GM18873 (cell line): Measurements from ENCODE around the gene CDH13.

ENCODE experiments used
- ATAC-seq: cut with Tn5 transposase; IDR thresholded peaks from one replicate; pipeline ENCODE4 v1.9.1; 2021; ENCODE audit warnings: mild to moderate bottlenecking, moderate library complexity, moderate number of reproducible peaks; ENCODE audit not compliant: unreplicated experiment, low FRiP score

Gene CDH13

DNA sequence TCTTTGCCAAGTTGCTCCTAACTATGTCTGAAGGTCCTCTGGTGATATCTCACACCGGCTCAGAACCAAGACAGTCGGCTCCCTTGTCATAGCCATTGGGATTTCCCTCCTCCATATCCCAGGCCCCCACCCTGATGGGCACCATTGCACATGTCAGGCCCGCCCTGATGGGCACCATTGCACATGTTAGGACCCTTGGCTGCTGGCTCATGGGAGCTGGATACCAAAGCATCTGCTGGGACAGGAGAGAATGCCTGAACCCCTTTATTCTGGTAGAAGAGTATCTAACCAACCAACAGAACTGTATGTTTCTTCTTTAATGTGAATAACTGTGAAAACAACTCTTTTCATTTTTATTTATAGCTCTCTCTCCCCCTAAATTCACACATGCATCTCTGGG lies 726.5 kb downstream of the CDH13 start:
- ATAC-seq: no peak

- ATAC-seq: no peak
These were observed 727.2 kb downstream of the CDH13 start for GRCh38 chr16:83354015-83354414.

GRCh38 chr16:83355570-83356218 lies 728.9 kb downstream of the CDH13 start:
- no peak for ATAC-seq

DNA sequence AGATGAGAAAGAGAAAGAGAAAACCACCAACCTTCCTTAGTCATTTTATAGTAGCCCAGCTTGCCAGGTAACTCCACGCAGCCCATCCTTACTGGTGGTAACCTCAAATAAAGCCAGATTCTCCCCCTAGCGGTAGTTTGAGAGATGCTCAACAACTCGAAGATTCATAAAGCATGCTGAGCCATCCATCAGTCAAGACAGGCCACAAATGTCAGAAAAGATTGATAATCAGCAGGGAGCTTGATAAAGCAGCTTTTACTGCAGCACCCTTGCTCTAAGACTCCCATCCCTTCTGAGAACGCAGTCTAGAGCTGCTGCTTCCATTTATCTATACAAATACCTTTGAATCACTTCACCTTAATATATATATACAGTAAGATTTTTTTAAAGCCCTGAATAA lies 729.5 kb downstream of the CDH13 start:
- no peak for ATAC-seq

GRCh38 chr16:83356986-83357385 lies 730.2 kb downstream of the CDH13 start:
- no peak for ATAC-seq

GRCh38 chr16:83363521-83363920 lies 736.8 kb downstream of the CDH13 start:
- no peak for ATAC-seq

DNA sequence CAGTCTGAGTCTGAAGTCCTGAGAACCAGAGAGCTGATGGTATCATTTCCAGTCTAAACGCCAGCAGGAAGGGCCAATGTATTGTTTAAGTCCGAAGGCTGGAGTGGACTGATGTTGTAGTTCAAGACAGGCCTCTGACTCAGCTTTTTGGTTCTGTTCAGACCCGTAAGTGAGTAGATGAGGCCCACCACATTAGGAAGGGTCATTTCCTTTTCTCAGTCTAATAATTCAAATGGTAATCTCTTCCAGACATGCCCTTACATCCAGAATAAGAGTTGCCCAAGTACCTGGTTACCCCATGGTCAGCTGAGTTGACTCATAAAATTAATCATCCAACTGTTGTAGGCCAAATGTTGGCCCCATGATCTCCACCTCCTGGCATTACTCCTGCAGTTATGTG lies 738.4 kb downstream of the CDH13 start:
- no peak for ATAC-seq

DNA sequence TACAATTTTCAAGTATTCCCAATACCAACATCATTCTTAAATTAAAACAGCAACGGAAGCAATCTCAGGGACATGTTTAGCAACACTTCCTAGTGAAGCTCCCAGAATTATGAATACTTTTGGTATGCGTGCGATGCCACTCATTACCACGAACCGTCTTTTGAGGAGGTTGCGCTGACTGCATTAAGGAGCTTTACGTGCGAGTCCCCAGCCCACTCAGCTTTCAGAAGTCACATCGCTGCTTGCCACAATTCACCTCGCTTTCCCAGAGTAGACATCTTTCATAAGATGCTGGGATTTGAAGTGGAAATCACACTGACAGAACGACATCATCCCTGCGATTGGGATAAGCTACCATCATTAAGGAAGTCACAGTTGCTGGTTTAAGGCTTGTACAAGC lies 739.5 kb downstream of the CDH13 start:
- ATAC-seq: no peak

DNA sequence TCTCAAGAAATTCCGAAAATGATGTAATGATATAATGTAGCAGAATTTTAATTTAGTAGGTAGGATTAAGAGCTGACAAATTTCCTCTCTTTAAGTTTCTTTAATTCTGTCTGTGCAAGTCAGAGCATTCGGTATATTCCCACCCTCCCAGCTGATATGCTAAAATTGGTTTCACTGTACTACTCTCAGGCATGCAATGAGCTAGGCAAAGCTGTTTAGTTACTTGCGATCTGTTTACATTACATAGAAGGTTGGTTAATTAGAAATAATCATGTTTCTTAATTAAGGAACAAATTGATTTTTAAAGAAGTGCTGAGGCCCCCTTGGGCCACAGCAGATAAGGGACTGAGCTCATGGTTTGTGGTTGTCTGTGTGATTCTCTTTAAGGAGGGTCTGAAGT lies 748.2 kb downstream of the CDH13 start:
- no peak for ATAC-seq

- ATAC-seq: no peak
These were observed 763.0 kb downstream of the CDH13 start for GRCh38 chr16:83389751-83390150.

GRCh38 chr16:83390759-83391158 lies 764.0 kb downstream of the CDH13 start:
- no peak for ATAC-seq

DNA sequence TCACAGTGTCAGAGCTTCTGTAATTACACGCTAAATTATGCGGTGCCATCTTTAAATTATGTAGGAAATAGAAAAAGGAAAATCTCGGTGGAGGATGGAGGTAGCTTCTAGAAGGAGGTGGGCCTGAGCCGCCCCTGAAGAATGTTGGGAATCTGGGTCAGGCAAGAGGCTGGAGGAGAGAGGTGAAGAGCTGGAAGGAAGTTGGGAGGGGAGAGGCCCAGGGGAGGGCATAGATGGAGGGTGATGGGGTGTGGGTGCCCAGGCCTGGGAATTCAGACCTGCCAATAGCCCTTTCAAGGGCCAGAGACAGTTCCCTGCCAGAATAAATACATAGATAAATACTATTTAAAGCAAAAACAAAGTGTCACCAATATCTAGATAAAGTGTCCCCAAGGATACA lies 766.0 kb downstream of the CDH13 start:
- ATAC-seq: no peak

DNA sequence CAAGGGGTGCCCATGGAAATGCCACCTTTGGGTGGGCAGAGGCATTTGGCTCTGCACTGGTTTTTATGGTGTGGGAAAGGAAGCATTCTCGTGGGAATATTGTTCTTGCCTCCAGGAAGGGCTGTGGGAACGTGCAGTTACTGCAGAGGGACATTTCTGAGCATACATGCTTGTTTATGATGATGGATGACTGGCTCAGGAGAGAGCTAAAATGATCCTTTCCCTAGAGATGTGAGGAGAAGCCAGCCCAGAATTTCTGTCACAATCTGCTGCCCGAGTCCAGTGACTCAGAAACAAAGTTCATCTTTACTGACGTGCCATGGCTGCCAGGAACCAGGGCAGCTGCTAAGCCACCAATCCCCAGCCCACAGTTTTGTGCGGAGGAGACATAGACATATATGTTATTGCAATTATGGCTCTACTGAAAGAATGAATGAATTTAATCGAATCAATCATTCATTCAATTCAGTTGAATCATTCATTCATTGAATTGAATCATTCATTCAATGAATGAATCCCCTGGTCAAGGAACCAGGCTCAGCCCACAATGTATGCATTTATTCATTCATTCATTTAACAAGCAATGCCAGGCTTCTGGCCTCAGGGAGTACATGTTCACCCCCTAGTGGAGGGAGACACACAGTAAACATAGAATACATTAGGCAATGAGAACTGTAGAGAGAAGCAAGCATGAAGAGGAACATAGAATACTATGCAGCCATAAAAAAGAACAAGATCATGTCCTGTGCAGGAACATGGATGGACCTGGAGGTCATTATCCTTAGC lies 766.6 kb downstream of the CDH13 start:
- ATAC-seq: no peak

DNA sequence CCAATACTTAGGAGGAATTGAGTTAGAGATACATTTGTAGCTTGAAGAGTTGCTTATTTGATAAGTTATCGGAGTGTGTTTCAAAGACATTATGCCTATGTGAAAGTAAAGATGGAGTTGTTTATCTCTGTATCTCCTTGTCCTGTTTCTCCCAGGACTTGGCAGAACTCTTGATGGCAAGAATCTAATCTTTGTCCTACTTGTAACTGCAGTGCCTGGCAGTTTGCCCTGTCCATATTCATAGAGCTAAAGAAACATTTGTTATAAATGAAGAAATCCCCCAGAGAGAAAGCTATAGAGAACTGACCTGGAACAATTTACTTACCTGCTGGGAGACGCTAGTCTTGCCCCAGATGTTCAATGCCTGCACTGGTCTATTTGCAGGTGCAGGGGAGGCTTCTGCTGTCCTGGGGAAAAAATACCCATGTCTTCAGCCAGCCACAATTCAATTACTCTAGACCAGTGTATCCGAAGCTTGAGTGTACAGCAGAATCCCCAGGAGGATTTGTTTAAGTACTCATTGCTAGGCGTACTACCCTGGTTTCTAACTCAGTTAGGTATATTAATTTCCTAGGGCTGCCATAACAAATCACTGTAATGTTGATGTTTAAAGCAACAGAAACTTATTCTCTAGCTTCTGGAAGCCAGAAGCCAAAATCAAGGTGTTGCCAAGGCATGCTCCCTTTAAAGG lies 771.0 kb downstream of the CDH13 start:
- no peak for ATAC-seq

- ATAC-seq: no peak
These were observed 773.5 kb downstream of the CDH13 start for GRCh38 chr16:83400234-83400633.

DNA sequence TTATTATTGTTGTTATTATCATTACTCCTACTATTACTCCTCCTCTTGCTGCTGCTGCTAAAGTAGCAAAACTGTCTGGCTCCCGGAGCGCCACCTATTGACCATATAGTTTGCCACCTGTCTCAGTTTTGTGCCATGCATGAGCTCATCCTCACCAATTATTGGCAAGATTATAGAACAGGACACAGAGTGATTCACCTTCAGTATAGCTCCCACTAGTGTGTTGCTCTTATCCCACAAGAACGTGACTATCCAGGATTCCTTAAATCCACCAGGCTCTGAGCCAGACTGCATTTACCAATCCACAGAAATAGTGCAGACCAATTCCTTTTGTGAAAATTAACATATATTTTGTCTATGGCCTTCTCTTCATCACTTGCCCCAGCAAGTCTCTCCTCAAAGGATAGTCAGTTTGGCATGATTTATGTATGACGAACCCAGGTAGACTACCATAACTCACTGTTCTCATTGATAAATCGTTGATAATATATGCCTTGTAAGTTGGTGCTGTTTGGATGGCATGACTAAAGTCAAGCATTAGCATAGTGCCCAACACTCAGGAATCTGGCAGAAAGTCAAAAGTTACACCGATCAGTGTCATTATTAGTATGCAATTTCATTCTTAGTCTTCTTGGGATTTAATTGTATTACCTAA lies 775.5 kb downstream of the CDH13 start:
- ATAC-seq: no peak

GRCh38 chr16:83402967-83403366 lies 776.2 kb downstream of the CDH13 start:
- no peak for ATAC-seq

DNA sequence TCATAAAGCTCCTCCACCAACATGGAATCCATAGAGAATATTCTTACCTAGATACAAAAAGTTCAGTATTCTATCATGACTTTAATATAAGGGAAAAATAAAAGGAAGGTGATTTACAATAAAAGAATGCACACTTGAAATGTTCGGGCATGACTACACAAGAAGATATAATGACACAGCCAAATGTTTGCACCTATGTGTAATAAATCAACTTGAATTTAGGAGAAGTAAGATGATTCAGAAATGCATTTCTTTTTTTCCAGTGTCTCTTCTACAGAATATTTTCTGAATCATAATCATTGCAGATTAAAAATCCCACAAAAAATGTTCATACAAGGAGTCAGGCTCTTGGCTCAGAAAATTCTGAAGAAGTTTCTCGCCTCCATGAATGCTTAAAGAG lies 777.0 kb downstream of the CDH13 start:
- ATAC-seq: no peak

DNA sequence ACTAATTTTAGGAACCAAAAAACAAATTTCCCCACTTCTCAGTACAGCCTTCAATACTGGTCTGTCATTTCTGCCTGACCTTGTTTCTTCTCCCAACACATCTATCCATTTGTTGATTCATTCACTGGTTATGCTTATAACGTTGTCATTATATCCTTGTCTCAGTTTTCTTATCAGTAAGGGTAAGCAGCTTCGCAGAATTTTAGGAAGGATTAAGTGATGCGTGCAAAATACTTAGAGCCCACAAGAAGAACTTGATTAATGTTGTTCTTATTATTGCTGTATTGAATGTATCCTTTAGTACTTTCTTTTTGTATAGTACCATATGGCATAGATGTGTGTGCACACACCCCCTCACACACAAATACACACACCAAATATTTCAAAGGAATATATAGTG lies 777.5 kb downstream of the CDH13 start:
- ATAC-seq: no peak

DNA sequence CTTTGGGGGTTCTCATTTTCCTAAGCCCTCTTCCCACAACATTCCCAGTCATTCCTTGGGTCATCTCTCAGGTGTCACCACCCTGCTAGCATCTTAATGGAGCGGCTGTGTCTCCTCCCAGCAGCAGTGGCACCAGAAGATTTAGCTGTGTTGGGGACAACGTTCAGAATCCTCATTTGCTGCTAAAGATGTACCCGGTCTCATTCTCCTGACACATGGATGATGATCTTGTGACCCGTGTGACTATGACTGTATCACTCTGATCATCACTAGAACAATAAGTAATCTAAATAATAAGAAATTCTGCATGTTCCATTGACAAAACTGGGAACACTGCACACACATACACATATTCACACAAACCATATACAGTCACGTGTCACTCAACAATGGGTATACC lies 781.2 kb downstream of the CDH13 start:
- no peak for ATAC-seq

DNA sequence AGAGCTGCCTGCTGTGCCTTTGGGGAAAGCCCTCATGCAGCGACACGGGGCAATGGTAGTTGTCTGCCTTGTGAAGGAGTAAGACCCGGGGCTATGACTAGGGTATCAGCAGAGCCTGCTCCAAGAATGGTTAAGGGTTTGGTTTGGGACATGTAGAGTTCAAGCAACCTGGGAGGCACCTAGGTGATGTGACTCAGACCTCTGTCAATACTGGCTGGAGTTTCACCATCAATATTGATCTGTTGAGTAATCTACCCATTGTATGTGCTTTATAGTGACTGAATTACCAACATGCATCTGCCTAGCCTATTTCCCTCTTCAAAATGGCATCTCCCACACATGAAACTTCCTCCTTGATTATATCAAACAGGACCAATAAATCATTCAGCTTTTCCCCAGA lies 782.6 kb downstream of the CDH13 start:
- no peak for ATAC-seq
